Fibroblast of villous mesenchyme (primary cell): ENCODE measurements around the gene CORO2B. TPM values are rescaled to one million over a fixed set of nuclear protein-coding genes. Genes with fewer than 3 reads are reported as not detected.

Experiments used
- DNase-seq: peaks from one replicate; pipeline ENCODE4 v3.0.0-alpha.2; 2010; ENCODE audit warnings: low read depth
- H3K4me3 ChIP-seq: 2 replicates; pipeline ENCODE4 v1.5.1; 2011; ENCODE audit warnings: low read depth, mild to moderate bottlenecking, low read length
- CTCF ChIP-seq: IDR thresholded peaks from 2 replicates; pipeline ENCODE4 v1.5.1; 2012; ENCODE audit warnings: low read depth, mild to moderate bottlenecking, low read length; ENCODE audit not compliant: insufficient read depth
- total RNA-seq: library from RNA; depleted of rRNA; stranded (reverse); fragments of >200 nt; gene quantifications from 2 replicates; pipeline ENCODE4 v1.2.3, GENCODE V29; 2012

The CORO2B gene
- total RNA-seq, 1 donor = 9.5 TPM

- no peak for TF ChIP-seq CTCF
- no peak for DNase-seq
- H3K4me3 ChIP-seq = no peak overlapping the region
Observed at GRCh38 chr15:68683551-68683950, 104.8 kb downstream of the CORO2B start.

DNA sequence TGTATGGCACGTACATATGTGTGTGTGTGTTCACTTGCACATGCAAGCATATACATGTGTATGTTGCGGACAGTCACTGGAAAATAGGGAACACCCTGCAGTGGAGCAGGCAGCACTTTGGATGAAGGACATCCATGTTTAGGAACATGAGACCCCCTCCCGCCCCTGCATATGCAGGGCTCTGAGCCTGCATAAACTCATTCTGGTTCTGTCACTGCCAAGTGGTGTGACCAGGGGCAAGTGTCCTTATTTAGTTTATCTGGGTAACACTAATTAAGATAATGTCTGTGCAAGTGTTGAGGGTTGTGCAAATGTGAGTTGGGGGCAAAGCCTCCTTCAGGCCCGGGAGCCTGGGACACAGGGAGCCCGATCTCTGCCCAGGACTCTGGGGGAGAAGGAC, 105.7 kb downstream of the CORO2B start:
- no peak overlapping the region for H3K4me3 ChIP-seq
- TF ChIP-seq CTCF = no peak
- DNase-seq = no peak

DNA sequence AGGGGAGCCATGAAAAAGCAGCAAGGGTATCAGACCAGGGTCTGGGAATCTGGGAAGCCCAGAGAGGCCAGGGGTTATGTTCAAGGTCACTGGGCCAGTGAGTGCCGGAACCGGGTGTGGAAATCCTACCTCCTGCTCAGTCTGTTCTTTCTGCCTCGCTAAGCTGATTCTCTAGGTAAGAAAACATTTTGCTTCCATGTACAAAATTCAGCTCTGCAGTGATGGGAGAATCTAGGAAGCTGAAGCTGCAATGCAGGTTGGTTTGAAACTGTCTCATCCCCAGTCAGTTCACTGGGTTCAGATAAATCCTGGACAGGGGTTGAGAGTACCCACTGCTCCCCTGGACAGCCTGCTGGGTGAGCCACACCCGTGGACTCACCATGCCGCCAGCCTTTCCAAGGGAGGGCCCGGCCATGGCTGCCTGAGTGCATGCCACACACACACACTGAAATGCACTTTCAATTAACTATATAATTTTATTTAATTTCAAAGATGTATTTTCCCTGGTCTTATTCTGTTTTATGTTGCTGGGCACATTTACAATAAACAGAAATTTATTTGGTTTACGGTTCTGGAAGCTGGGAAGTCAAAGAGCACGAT, 108.4 kb downstream of the CORO2B start:
- H3K4me3 ChIP-seq = no peak overlapping the region
- no peak for TF ChIP-seq CTCF
- no peak for DNase-seq

DNA sequence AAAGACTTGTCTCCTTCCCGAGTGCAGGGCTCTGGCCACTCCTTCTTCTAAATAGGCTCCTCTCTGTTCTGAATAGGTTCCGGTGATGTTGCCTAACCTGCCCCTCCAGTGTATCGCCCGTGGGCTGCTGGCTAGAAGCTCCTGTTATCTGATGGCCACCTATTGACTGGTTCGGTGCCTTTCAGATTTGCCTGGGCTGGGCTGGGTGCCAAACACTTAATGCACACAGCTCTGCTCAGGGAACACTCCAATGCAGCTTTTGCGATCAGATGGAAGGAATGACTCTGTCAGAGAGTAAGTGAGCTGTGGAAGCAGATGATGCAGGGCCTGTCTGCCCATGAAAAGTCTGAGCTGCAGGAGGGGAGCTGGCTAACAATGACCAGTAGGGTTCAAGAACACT, 112.9 kb downstream of the CORO2B start:
- no peak for TF ChIP-seq CTCF
- no peak for DNase-seq
- no peak overlapping the region for H3K4me3 ChIP-seq

DNA sequence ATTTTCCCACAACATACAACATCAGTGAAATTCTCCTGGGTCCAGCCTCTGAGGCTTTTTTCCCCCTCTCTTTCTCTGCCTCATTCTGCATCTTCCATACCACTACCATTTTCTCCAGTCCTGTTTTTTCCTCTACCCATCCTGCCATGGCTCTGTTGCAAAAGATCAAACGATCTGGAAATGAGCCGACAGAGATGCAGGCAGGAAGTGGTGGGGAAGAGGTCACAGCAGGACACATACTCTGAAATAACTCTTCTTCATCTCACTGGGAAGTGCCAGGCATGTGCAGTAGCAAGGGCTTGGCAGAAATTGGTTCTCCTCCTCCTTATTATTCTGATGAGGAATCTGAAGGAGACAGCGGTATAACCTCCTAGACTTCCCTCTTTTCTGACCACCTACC, 114.3 kb downstream of the CORO2B start:
- peak; percentile 27 for DNase-seq
- H3K4me3 ChIP-seq = no peak overlapping the region

DNA sequence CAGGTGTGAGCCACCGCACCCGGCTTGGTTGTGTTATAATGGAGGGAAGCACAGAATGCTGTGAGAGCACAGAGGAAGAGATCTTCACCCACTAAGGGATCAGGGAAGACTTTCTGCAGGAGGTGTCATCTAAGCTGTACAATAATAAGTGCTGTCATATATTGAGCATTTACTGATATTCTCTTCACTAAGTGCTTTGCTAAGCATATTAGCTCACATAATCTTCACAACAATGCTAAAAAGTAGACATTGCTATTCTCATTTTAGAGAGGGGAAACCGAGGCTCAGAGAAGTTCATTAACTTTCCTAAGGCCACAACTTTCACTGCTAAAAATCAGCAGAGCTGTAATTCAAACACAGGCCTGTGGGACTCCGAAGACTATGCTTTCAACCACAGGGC, 115.3 kb downstream of the CORO2B start:
- TF ChIP-seq CTCF = no peak
- no peak for DNase-seq
- no peak overlapping the region for H3K4me3 ChIP-seq

More for the DNA sequence above, 114.3 kb downstream of the CORO2B start:
- no peak for TF ChIP-seq CTCF

DNA sequence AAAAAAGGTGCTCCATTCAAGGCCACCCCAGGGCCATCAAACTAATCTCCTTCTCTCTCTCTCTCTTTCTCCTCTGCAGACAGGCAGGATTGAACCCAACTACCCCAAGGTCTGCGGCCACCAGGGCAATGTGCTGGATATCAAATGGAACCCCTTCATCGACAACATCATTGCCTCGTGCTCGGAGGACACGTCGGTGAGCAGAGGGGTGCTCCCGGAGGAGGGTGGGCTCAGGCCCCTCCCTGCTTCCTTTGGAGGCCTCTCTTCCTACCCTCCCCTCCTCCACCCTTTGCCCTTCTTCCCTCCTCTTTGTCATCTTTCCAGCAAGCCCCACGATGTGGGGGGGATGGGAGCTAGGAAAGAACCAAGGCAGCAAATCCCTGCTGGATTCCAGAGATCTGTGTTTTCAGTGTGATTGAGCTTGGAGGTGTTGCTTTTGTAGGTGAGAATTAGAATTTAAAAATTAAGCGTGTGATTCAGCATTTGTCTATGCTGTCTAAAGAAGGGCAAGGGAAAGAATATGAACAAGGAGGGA, 116.3 kb downstream of the CORO2B start:
- no peak overlapping the region for H3K4me3 ChIP-seq
- no peak for DNase-seq
- no peak for TF ChIP-seq CTCF
